Myocyte (in vitro differentiated cells): ENCODE measurements around the gene TMIE. TPM values are rescaled to one million over a fixed set of nuclear protein-coding genes. Genes with fewer than 3 reads are reported as not detected.

Experiments used
- DNase-seq: peaks from one replicate; pipeline ENCODE4 v3.0.0-alpha.2; 2012; ENCODE audit warnings: low read depth
- polyA plus RNA-seq: library from polyadenylated mRNA; unstranded; fragments of >200 nt; gene quantifications from one replicate; pipeline ENCODE4 v1.2.1, GENCODE V29; 2012; ENCODE audit warnings: missing spikeins
- total RNA-seq: library from RNA; depleted of rRNA; stranded (reverse); fragments of >200 nt; gene quantifications from 2 replicates; pipeline ENCODE4 v1.2.3, GENCODE V29; 2014

TMIE gene, protein sequence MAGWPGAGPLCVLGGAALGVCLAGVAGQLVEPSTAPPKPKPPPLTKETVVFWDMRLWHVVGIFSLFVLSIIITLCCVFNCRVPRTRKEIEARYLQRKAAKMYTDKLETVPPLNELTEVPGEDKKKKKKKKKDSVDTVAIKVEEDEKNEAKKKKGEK
- total RNA-seq = 0.42 and 0.43 TPM in 2 replicates
- 0.30 TPM for polyA plus RNA-seq

DNA sequence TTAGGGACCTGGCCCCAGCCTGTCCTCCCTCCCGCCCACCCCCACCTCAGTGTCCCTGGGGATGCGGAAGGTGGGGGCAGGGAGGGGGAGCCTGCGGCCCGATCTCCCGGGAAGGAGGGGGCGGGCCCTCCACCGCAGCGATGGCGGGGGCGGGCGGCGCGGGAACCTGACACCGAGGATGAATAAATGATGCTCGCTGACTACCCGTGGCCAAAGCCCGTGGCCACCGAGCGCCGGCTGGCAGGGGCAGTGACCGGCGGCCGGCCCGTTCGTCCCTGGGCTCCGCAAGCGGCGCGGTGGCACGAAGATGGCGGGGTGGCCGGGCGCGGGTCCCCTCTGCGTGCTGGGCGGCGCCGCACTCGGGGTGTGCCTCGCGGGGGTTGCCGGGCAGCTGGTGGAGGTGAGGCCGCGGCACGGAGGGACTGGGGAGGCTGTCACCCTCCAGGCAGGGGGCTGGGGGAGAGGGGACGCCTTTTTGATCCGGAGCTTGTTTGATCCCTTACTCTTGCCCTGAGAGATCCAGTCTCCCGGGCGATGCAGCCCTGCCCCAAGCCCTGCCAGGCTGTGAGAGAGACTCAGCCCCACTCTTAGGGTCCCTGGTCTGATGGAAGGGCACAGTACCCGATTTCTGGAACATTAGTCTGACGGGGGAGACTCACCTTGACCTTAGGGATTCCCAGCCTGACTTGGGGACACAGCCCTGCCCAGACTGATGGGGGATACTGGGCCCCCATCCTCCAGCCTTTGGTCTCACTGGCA lies at the start of gene TMIE:
TSS of gene TMIE (plus strand) at position 212 of the 759 bp plus-strand sequence. CDS start at position 308, 96 bp downstream.
- DNase-seq = no peak

DNA sequence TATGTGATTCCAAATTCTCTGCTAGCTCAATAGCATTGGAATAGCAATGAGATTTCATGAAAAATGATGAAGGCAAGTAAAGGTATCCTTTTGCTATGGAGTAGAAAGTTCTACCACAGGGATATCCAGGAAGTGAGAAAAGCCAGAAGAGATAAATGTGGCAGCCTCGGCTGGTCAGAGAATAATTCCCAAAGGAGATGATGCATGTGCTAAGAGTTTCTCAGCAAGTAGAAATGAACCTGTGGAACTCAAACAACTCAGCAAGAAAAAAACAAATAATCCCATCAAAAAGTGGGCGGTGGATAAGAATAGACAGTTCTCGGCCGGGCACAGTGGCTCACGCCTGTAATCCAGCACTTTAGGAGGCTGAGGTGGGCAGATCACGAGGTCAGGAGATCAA lies 45.9 kb upstream of the TMIE start:
- DNase-seq = no peak

DNA sequence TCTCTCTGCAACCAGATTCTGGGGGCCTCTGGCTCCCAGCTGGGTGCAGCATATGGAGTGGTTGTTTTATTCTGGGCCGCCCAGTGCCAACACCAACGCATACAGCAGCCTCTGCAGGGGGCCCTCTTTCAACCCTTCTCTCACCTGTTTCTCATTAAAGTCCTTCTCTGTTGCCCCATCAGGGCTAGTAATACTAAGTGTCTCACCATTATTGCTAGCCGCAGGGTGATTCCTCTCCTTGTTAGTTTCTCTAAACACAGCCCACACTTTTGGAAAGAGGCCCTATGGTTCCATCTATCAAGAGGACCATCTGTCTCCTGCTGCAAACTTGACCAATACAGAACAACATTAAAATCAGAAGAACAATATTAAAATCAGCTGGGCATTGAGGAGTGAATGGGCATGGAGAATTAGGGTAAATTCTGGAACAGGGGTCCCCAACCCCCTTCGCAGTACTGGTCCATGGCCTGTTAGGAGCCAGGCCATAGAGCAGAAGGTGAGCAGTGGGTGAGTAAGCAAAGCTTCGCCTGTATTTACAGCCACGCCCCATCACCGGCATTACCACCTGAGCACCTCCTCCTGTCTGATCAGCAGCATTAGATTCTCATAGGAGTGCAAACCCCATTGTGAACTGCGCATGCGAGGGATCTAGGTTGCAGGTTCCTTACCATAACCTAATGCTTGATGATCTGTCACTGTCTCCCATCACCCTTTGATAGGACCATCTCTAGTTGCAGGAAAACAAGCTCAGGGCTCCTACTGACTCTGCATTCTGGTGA lies 44.2 kb upstream of the TMIE start:
- no peak for DNase-seq

DNA sequence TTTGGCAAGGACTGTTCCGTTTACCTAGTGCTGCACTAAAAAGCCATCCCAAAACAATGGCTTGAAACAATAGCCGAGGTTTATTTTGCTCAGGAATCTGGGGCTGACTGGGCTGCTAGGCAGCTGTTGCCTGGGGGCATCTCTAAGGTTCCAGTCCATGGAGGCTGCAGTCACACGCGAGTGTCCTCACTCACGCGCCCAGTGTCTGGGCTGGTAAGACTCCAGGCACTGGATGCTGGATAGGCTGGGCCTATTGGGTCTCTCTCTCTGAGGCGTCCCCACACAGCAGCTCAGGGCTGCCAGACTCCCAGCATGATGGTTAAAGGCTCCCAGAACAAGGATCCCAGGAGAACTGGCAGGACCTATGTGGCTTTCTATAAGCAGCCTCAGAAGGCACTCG lies 41.9 kb upstream of the TMIE start:
- peak; percentile 24 for DNase-seq

DNA sequence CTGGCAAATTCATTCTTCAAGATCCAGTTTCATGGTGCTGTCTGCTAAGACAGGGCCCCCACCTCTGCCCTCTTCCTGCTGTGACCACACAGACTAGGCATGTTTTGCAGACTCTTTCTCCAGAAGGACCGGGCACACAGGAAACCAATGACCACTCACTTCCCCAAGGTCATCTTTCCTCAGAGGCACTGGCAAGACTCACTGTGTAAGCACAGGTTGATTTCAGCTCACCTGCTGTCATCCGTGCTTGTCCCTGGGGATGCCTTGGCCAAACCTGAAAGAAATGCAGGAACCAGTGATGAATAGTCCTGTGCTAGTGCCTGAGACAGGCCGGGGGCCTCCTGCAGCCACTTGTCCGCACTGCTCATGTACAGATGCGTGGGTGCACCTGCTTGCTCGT lies 41.2 kb upstream of the TMIE start:
- DNase-seq = no peak

DNA sequence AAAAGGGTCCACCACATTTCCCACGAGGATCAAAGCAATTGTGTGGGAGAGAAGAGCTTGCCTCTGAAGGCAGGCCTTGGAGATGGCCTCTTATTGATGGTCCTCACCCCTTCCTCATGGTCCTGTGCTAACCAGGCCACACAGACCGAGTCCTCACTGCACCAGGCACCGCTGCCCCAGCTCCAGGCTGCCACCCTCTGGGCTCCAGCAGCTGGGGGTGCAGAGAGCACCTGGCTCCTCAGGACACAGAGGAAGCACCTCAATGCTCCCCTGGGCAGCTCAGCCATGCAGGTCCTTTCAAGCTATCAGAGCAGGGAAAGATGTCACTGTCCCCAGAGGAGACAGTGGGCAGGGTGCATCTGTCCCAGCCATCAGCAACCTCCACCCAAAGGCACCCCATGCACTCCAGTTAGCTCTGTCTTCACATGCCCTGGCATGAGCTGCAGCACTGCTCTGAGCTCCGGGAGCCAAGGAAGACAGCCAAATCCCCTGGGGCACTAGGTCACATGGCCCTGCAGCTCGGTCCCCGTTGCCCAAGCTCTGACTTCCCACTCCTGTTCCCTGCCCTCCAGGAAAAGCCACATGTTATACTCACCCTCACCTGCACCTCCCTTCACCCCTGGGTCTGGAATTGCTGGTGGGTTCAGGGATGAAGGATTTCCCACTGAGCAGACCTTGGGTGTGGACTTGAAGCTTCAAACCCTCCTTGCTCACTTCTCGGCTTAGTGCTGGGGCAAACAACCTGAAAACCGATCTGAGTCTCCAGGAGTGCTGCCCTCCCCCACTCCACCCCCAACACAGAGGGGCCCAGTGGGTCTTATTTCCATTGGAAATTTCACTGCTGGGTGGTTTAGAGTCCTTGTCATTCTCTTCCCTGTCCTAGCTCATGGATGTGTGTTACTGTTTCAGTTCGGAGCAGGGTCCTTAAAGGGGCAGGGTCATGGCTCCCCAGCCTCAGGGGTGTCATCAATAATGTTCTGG lies 40.4 kb upstream of the TMIE start:
- no peak for DNase-seq

DNA sequence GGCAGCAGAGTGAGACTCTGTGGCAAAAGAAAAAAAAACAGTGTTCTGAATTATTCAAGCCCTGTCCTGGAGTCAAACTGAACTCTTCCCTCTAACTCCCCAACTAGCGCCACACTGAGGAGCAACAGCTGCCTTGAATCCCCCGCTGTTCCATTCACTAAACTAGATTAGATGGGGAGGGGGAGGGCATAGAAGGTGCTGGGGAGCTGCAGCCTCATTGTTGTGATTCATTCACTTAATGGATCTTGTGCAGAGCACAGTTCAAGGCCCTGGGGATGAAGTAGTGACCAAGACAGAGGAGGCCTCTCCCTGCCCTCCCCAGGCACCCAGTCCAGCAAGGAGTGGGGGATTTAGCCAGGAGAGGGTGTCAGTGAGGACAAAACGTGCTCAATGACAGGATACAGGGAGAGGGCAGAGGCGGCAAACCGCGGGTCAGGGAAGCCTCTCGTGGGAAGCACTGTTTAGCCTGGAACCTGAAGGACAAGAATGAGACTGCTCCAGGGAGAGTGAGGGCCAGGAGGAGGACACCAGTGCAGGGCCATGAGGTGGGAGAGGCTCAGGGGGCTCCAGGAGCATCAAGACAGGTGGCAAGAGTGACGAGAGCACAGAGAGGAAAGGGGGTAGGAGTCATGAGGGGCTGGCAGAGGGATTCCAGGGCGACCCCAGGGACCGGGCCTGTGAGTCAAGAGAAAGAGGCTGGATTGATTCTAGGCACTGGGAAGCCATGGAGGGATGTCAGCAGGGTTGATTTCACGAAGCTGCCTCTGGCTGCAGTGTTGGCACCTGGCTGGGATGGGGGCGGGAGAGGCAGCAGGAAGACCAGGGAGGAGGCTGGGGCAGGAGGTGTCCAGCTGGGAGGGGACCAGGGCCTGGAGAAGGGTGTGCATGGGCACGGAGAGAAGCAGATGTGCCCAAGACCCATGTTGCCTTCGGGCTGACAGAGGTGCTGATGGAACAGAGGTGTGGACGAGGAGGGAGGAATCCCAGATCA lies 39.1 kb upstream of the TMIE start:
- DNase-seq = no peak

DNA sequence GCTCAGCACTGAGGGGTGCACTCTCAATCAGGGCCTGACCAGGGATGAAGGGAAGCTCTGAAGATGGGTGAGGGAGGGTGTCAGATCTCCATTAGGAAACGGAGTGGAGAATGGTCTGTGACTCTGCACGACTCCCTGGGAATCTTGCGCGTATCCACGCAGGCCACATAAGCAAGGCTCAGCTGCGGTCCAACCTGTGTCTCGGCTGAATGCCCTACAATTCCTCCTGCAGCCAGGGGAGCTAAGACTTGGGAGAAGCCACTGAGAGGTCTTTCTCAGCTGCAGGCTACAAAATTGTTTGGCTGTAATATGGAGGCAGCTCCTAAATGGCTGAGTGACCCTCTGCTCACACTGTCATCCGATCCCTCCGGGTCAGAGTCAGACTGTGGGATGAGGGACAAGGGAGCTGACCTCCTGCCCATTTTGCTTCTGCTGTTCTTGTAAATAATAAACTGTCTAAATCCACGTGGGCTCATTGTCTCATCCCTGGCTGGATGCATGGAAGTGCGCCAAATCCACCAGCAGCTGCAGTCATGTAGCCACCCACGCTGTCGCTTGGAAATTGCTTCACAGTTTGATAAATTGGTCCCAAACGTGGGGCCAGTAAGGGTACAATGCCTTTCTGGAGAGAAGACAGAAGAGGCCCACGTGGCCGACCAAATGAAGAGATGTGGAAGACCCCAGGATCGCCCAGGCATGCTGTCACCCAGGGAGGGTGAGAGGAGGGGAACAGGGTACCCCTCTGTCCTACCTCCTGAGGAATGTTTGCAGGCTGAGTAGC lies 38.2 kb upstream of the TMIE start:
- peak; percentile 93 for DNase-seq

DNA sequence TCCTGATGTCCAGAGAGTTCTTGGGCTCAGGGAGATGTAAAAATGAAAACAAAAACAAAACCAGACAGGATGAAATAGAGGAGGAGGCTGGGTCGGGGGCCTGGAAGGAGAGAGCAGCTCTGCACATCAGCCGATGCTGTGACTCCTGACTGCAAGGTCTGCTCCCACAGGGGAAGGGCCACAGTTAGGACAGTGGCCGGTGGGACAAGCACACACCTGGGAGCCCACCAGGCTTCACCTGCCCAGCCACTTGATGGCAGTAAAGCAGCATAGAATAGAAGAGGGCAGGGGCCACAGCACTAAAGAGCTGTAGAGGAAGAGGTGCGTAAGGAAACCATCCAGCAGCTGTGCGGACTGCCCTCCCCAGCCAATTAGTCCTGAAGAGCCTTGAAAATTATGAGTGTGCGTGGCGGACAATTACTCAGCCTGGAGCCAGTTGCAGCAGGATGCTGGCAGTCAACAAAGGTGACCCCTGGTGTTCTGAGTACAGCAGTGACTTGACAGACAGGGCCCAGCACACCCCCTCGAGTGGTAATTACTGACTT lies 37.5 kb upstream of the TMIE start:
- peak; percentile 57 for DNase-seq

DNA sequence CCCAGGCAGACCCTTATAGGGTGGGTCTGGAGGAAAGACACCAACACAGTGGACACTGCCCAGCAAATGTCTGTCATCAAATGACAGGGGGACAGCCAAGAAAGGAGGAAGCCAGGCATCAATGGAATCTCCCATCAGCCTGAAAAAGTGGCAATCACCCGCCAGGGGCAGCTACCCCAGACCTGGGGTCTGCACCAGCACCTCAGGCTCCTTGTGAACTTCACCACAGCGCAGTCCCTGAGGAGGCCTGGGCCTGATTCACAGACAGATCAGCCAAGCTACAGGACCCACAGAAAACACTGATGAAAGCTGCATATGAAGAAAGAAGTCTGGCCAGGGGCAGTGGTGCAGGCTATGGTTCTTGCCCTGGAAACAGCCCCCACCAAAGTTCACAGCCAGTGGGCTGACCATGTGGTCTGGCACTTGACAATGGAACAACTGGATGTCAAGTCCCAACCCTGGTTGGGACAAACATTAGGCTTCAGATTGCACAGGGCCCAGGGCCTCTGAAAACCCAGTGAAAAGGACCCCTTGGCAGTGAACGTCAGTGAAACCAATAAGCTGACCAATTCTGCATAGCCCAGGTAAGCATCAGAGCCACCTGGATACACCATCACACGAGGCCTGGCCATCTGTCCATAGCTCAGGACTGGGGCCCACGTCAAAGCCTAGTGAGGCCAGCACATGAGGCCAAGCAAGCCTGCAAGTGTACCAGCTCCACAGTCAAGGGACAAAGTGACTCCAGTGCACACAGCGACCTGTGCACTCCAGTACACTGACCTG lies 36.8 kb upstream of the TMIE start:
- no peak for DNase-seq

DNA sequence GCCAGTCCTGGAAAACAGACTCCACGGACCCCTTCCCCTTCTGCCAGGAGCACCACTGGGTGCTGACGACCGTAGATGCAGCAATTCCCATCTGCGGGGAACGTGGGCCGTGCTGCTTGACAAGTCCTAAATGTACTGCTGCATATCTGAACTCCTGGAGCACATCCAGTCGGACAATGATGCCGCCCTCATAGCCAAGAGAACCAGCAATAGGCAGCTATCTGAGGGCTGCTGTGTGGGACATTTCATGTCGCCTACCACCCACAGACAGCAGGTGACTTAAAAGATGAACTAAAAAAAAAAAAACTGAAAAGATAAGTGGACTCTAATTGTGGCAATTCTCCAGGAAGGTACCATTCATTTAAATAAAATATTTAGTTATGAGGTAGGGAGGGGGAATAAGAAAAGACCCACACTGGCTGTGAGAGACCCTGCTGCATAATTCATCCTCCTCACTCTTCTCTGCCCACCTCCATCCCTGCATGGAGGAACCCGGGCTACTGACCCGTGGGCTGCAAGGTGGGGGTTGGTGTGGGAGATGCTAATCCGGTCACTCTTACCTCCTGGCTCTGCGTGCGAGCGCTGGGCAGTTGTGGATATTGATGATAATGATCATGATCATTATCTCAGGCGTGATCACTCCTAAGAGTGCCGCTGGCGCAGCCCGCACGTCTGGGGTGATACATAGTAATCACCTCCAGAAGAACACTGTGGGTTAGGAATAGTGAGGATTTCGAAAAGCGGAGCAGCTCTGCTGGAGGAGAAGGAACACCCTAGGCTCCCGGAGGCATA lies 36.0 kb upstream of the TMIE start:
- DNase-seq = no peak

DNA sequence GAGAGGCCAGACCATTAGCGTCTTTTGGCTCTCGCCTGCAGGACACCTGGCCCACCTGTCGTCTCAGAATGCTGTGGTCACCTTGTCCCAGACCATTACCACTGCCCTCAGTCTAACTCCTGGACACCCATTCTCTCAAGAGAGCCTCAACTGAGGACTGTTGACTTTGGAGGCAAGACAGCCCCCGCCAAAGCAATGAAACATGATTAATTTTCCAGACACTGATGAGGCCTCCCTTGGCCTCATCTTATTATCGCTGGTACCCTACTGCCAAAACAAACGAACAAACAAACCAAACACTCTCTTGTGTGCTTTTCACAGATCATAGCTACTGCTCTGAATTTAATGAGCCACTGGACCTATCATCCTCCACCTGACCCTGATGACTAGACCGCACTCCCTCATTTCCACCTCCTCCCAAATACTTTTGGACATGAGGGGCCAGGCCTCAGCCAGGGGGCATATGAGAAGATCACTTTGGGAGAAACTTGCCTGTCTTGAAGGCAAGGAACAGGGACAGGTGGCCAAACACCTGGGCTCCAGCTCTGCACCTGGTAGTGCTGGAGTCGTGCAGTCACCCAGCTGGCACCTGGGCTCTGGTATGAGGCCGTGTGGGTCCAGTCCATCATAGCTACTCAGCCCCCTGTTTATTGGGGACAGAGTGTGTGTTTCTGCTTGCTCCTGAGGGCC lies 35.3 kb upstream of the TMIE start:
- DNase-seq = no peak

DNA sequence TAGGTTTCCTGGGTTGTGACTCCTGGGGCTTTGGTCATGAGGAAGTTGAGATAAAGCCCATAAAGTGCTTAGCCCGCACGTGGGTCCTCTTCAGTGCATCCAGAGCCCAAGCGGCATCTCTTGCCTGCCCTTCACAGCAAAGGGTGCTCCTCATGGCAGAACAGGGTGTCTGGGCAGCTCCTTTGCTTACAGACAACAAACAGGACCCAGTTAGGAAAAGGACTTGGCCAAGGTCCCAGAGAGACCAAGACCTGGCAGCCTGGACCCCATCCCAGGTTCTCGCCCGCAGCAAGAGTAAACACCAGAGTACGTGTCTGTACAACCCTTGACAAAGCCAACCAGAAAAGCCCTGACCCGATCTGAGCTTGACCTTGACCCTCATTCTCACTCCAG lies 34.7 kb upstream of the TMIE start:
- no peak for DNase-seq

DNA sequence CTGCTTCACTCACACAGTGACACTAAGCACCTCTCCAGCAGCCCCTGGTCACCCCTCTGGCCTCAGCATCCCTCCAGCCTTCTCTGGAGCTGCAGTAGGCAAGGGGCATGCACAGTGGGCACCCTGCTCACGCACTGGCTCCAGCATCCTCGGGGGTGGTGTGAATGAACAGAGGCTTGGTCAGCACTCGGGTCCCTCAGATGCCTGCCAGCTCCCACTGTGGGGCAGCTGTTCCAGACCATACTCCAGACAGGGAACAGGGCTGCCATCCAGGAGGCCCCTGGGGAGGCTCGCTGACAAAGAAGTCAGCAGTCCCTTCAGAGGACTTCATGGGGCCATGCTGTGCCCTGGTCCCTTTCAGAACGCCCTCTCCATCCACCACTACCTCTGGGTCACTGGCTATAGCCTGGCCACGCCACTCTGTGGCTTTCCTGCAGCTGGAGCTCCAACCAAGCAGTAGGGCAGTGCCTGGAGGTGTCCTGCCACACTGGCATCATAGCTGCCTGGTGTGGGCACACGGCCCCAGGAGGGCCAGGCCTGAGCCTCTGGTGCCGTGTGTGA lies 34.1 kb upstream of the TMIE start:
- peak; percentile 78 for DNase-seq

DNA sequence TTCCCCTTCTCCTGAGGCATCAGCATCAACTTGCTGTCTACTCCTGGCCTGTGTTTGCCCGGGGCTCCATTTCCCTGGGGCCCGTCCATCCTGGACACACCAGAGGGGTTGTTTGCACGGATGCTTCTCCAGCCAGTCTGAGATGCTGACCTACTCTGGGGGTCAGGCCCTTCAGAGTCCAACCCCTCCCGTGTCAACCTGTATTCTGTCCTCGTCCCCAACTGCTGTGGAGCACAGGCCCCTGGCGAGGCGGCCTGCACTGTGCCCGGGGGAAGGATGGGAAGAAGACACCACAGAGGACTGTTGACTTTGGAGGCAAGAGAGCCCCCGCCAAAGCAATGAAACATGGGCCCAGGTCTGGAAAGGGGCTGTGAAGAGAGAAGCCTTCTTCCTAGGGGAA lies 33.5 kb upstream of the TMIE start:
- DNase-seq = no peak

DNA sequence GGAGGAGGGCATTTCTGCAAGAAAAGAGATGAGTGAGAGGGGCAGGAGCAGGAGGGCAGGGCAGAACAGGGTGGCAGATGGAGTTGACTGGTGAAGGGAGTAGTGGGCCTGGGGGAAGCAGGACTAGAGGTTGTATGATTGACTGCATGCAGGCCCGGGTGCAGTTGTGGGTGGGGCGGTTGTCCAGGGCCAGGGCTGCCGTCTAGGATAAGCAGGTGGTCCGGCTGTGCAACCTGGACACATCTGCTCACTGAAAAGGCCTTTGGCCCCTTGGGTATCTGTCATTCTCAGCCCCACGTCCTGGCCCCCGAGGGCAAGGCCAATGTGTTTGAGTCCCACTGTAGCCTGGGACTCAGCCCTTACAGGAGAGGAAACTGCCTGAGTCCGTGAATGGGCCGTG lies 33.1 kb upstream of the TMIE start:
- DNase-seq = no peak
